Activated CD4-positive, alpha-beta T cell treated with anti-CD3 and anti-CD28 coated beads, Interleukin-2, amount 10 ng/mL, durations not matched to agents 7 days and 5 days (primary cell): Measurements from ENCODE around the gene F10. TPM values are rescaled to one million over a fixed set of nuclear protein-coding genes. Genes with fewer than 3 reads are reported as not detected.
"Not testable (repeated sequence)": the region's sequence is repeated elsewhere in the genome, so short reads cannot be mapped to it uniquely, and the experiment has no call there.

Source experiments
- CTCF ChIA-PET: fragments of 350-600 bp; sonication (Branson Sonifier 250); formaldehyde crosslinking; loops from one replicate; lab custom pipeline; 2021; ENCODE audit warnings: antibody characterized with exemption; lab: Charles Lee
- POLR2A ChIA-PET: fragments of 350-600 bp; sonication (Branson Sonifier 250); formaldehyde crosslinking; loops from one replicate; lab custom pipeline; 2021; ENCODE audit warnings: antibody characterized with exemption; lab: Charles Lee
- DNase-seq: peaks from one replicate; pipeline ENCODE4 v3.0.0-alpha.2; 2020
- H3K27ac Mint-ChIP-seq: one replicate; pipeline ENCODE4 v1.8.0; 2021; ENCODE audit warnings: mild to moderate bottlenecking, moderate library complexity, mixed read lengths
- H3K27me3 Mint-ChIP-seq: one replicate; pipeline ENCODE4 v1.8.0; 2021; ENCODE audit warnings: mixed read lengths
- H3K36me3 Mint-ChIP-seq: one replicate; pipeline ENCODE4 v1.8.0; 2021; ENCODE audit warnings: low read depth, mixed read lengths
- H3K4me1 Mint-ChIP-seq: one replicate; pipeline ENCODE4 v1.8.0; 2021; ENCODE audit warnings: mixed read lengths
- H3K4me3 Mint-ChIP-seq: one replicate; pipeline ENCODE4 v1.8.0; 2021; ENCODE audit warnings: mild to moderate bottlenecking, moderate library complexity, mixed read lengths
- H3K9me3 Mint-ChIP-seq: one replicate; pipeline ENCODE4 v1.8.0; 2021; ENCODE audit warnings: mixed read lengths
- total RNA-seq, 2 experiments: library from RNA; stranded (reverse); gene quantifications; one replicate each; pipeline ENCODE4 v1.2.3, GENCODE V29; 2021

The F10 gene
- total RNA-seq, 2 experiments from 2014 or later, result not detected

DNA sequence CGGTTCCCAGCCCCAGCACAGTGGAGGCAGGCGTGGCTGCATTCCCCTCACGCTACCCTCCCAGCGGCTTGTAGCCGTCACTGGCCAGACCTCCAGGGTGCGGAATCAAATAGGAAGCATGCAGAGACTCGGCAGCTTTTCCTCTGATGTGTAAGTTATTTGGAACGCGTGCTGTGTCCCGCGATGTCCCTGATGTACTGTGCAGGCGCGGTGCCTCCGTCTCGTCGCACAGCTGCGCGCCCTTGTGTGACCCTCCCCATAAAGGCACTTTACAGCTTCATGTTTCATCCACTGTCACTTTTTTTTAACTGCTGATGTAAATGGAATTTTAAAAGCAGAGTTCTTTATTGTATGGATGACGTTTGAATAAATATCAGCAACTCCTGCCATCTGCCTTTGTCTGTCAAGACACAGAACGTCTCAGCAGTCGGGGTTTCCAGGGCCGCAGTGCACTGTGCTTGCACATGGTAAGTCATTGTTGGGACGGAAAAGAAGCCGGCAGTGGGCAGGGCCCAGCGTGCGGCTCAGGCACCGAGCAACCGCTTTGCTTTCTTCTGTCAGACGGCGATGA is 24.4 kb upstream of the F10 start:
- no peak overlapping the region for H3K4me3 Mint-ChIP-seq
- no peak overlapping the region for H3K27ac Mint-ChIP-seq
- H3K27me3 Mint-ChIP-seq, result no peaks in the 10 kb centered on the region
- H3K9me3 Mint-ChIP-seq, result no peaks in the 10 kb centered on the region
- ChIA-PET CTCF (no interaction called here), POLR2A (no interaction called here)
- no peaks in the 10 kb centered on the region for H3K4me1 Mint-ChIP-seq
- DNase-seq, result no peak
- H3K36me3 Mint-ChIP-seq, result no peaks in the 10 kb centered on the region

- ChIA-PET CTCF (no interaction called here), POLR2A (no interaction called here)
- no peak for DNase-seq
- no peaks in the 10 kb centered on the region for H3K9me3 Mint-ChIP-seq
- no peaks in the 10 kb centered on the region for H3K36me3 Mint-ChIP-seq
- H3K4me3 Mint-ChIP-seq, result no peak overlapping the region
- no peaks in the 10 kb centered on the region for H3K27me3 Mint-ChIP-seq
- H3K27ac Mint-ChIP-seq, result no peak overlapping the region
- no peaks in the 10 kb centered on the region for H3K4me1 Mint-ChIP-seq
Measured at GRCh38 chr13:113099142-113099541, 23.5 kb upstream of the F10 start.

DNA sequence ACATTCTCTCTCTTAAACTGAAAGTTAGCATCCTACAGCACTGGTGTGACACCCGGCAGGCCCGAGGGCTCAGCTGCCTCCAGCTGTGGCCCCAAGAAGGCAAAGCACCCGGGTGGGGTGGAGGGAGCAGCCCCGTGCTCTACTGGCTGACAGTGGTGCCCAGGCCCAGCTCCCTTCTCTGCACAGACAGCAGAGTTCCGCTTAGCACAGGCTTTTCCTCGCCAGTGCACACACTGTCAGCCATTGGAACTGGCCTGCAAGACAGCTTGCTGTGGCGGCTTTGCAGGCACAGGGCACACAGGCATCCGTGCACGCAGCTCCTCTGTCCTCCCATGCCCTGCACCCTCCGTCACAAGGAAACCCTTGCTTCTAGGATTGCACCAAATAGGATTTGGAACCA is 20.3 kb upstream of the F10 start:
- H3K4me1 Mint-ChIP-seq, POLR2A ChIA-PET: not testable (repeated sequence)
- CTCF ChIA-PET, result interaction anchor here (1.1 kb wide), 1 partner anchor 8 kb away, joined by 3 read pairs; no protein-coding TSS in a partner anchor

DNA sequence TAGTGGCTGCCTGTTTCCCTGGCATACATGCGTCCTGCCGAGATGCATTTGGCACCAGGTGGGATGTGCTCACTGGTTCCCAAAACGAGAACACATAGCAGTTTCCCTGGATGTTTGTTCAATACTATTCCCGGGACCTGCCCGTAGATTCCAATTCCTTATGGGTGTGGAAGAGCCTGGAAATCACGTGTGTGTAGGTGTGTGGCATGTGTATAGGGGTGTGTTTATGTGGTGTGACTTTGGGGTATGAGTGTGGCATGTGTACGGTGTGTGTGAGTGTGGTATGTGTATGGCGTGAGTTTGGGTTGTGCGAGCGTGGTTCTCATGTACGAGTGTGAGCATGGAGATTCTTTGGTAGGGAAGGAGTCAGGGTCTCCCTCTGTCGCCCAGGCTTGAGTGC is 19.9 kb upstream of the F10 start:
- no peaks in the 10 kb centered on the region for H3K36me3 Mint-ChIP-seq
- no peak overlapping the region for H3K4me3 Mint-ChIP-seq
- no peaks in the 10 kb centered on the region for H3K4me1 Mint-ChIP-seq
- no peak overlapping the region for H3K27ac Mint-ChIP-seq
- CTCF ChIA-PET, result interaction anchor here (1.1 kb wide), 1 partner anchor 9 kb away, joined by 3 read pairs; no protein-coding TSS in a partner anchor
- H3K9me3 Mint-ChIP-seq, result no peaks in the 10 kb centered on the region
- POLR2A ChIA-PET, result no interaction called here
- no peaks in the 10 kb centered on the region for H3K27me3 Mint-ChIP-seq
- no peak for DNase-seq

More for the DNA sequence above, 20.3 kb upstream of the F10 start:
- H3K4me3 Mint-ChIP-seq, H3K27me3 Mint-ChIP-seq, H3K27ac Mint-ChIP-seq, H3K36me3 Mint-ChIP-seq, DNase-seq, H3K9me3 Mint-ChIP-seq: not testable (repeated sequence)

DNA sequence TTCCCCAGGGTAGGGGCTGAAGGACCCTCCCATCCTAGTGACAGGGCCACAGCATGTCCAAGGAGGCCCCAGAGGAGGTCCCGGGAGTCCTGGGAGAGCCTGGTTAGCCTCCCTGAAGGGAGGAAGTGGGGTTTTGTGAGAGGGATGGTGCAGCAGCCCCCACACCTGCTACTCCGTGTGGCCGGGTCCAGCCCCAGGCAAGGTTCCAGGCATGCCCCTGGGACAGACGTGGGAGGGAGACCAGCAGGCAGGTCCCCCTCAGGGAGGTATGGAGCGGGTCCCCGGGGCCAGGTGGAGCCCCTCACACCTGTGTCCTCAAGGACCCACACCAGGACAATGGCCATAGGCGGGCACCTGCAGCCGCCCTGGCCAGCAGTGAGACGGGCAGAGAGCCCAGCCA is 19.0 kb upstream of the F10 start:
- H3K36me3 Mint-ChIP-seq, result no peaks in the 10 kb centered on the region
- H3K4me1 Mint-ChIP-seq, result no peaks in the 10 kb centered on the region
- H3K27ac Mint-ChIP-seq, result no peak overlapping the region
- ChIA-PET POLR2A (no interaction called here), CTCF (interaction anchor here (1.1 to 1.2 kb wide), 2 partner anchors 10 to 12 kb away, joined by 3 read pairs; no protein-coding TSS in a partner anchor)
- no peaks in the 10 kb centered on the region for H3K9me3 Mint-ChIP-seq
- no peak for DNase-seq
- no peaks in the 10 kb centered on the region for H3K27me3 Mint-ChIP-seq
- no peak overlapping the region for H3K4me3 Mint-ChIP-seq

- no peak within 1 kb of the TSS for H3K4me3 Mint-ChIP-seq
- no peak within 1 kb of the TSS for H3K27ac Mint-ChIP-seq
- H3K36me3 Mint-ChIP-seq, result no peaks in the 10 kb centered on the region
- no peak for DNase-seq
- peaks cover 4% of the 10 kb centered on the region for H3K27me3 Mint-ChIP-seq
- H3K9me3 Mint-ChIP-seq, result no peaks in the 10 kb centered on the region
- POLR2A ChIA-PET, result no interaction called here
- no peaks in the 10 kb centered on the region for H3K4me1 Mint-ChIP-seq
- CTCF ChIA-PET, result interaction anchor here (1.2 kb wide), 1 partner anchor 13 kb away, joined by 3 read pairs; no protein-coding TSS in a partner anchor
Measured at GRCh38 chr13:113105032-113105920, 17.3 kb upstream of the F10 start, which contains the start of gene F7. Gene F7, plus strand, starts transcription at chr13:113105791. Its CDS starts 51 bp downstream, at chr13:113105842.

DNA sequence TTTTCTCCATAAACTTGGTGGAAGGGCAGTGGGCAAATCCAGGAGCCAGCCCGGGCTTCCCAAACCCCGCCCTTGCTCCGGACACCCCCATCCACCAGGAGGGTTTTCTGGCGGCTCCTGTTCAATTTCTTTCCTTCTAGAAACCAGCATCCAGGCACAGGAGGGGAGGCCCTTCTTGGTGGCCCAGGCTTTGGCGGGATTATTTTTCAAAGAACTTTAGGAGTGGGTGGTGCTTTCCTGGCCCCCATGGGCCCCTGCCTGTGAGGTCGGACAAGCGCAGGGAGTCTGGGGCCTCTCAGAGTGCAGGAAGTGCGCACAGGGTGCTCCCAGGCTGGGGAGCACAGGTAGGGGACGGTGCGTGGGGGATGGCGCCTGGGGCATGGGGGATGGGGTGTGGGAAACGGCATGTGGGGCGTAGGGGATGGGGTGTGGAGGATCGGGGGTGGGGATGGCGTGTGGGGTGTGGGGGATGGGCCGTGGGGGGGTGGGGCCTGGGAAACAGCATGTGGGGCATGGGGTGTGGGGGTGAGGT is 16.6 kb upstream of the F10 start:
- no peak for DNase-seq
- Mint-ChIP-seq H3K4me1 (no peaks in the 10 kb centered on the region), H3K27me3 (peaks cover 5% of the 10 kb centered on the region), H3K36me3 (no peaks in the 10 kb centered on the region), H3K9me3 (no peaks in the 10 kb centered on the region), H3K27ac (no peak overlapping the region), H3K4me3 (no peak overlapping the region)
- ChIA-PET POLR2A (no interaction called here), CTCF (no interaction called here)

DNA sequence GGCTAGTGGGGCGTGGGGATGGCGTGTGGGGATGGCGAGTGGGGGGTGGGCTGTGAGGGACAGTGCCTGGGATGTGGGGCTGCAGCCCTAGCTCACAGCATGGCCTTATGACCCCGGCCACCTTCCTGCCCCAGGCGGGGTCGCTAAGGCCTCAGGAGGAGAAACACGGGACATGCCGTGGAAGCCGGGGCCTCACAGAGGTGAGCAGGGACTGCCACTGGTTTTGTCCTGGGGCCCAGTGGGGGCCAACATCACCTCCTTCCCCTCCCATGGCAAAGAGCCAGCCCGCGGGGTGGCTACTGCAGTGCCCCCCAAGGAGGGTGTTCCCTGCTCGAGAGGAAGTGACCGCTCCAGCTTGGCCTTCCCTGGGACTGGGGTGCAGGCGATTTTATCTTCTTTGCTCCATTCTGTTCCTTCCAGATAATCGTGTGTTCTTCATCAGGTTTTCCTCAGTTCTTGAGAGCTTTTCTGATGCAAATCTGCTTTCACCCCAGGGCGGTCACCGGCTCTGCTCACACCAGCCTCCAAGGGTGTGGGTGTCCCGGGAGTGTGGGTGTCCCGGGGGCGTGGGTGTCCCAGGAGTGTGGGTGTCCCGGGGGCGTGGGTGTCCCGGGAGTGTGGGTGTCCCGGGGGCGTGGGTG is 15.8 kb upstream of the F10 start:
- no peak overlapping the region for H3K4me3 Mint-ChIP-seq
- no peak for DNase-seq
- no peaks in the 10 kb centered on the region for H3K36me3 Mint-ChIP-seq
- H3K9me3 Mint-ChIP-seq, result no peaks in the 10 kb centered on the region
- H3K4me1 Mint-ChIP-seq, result no peaks in the 10 kb centered on the region
- H3K27me3 Mint-ChIP-seq, result peaks cover 6% of the 10 kb centered on the region
- CTCF ChIA-PET, result no interaction called here
- H3K27ac Mint-ChIP-seq, result no peak overlapping the region
- POLR2A ChIA-PET, result no interaction called here

DNA sequence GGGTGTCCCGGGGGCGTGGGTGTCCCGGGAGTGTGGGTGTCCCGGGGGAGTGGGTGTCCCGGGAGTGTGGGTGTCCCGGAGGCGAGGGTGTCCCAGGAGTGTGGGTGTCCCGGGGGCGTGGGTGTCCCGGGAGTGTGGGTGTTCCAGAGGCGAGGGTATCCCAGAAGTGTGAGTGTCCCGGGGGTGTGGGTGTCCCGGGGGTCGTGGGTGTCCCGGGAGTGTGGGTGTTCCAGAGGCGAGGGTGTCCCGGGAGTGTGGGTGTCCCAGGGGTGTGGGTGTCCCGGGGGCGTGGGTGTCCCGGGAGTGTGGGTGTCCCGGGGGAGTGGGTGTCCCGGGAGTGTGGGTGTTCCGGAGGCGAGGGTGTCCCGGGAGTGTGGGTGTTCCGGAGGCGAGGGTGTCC is 14.1 kb upstream of the F10 start:
- POLR2A ChIA-PET, H3K27me3 Mint-ChIP-seq, H3K4me1 Mint-ChIP-seq, DNase-seq, CTCF ChIA-PET, H3K27ac Mint-ChIP-seq, H3K9me3 Mint-ChIP-seq, H3K4me3 Mint-ChIP-seq, H3K36me3 Mint-ChIP-seq: not testable (repeated sequence)

GRCh38 chr13:113109151-113110047 is 13.2 kb upstream of the F10 start:
- ChIA-PET POLR2A (no interaction called here), CTCF (no interaction called here)
- H3K9me3 Mint-ChIP-seq, result no peaks in the 10 kb centered on the region
- H3K36me3 Mint-ChIP-seq, result no peaks in the 10 kb centered on the region
- no peak overlapping the region for H3K27ac Mint-ChIP-seq
- H3K27me3 Mint-ChIP-seq, result peaks cover 6% of the 10 kb centered on the region
- no peak overlapping the region for H3K4me3 Mint-ChIP-seq
- DNase-seq, result no peak
- H3K4me1 Mint-ChIP-seq, result no peaks in the 10 kb centered on the region

DNA sequence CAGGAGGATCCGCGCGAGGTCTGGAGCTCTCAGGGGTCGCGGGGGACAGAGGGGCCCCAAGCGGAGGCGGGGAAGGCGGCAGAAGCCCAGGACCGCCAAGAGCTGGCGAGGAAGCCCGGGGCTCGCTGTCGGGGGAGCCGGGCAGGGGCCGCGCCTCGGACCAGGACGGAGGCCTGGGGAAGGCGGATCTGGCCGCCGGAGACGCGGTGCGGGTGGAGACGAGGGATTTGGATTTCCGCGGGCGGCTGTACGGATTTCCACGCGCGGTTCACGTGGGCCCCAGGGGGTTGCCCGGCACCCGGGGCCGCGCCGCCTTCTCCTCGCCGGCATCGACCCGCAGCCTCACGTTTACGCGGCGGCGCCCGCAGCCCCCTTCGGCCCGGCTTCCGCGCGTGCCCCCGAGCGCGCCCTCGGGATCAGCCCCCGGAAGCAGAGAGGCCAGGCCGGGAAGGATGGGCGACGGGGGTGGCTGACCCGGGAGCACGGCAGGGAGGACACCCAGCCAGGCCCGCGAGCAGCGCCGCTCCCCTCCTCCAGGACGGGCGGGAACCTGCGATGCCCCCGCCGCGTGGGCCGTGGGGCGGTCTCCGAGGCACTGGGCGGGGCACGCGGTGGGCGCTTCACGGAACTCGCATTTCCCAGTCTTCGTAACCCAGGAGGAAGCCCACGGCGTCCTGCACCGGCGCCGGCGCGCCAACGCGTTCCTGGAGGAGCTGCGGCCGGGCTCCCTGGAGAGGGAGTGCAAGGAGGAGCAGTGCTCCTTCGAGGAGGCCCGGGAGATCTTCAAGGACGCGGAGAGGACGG is 12.3 kb upstream of the F10 start:
- ChIA-PET CTCF (no interaction called here), POLR2A (no interaction called here)
- no peaks in the 10 kb centered on the region for H3K36me3 Mint-ChIP-seq
- H3K9me3 Mint-ChIP-seq, result no peaks in the 10 kb centered on the region
- peaks cover 6% of the 10 kb centered on the region for H3K27me3 Mint-ChIP-seq
- DNase-seq, result no peak
- no peak overlapping the region for H3K4me3 Mint-ChIP-seq
- H3K27ac Mint-ChIP-seq, result no peak overlapping the region
- no peaks in the 10 kb centered on the region for H3K4me1 Mint-ChIP-seq
